Measurements from ENCODE around the gene UBAC1. TPM values are rescaled to one million over a fixed set of nuclear protein-coding genes. Genes with fewer than 3 reads are reported as not detected.
"Not testable (repeated sequence)": the region's sequence is repeated elsewhere in the genome, so short reads cannot be mapped to it uniquely, and the experiment has no call there.

UBAC1 gene
- total and polyA plus RNA-seq, 7 donors = 71.1 to 261 (median 162) TPM

DNA sequence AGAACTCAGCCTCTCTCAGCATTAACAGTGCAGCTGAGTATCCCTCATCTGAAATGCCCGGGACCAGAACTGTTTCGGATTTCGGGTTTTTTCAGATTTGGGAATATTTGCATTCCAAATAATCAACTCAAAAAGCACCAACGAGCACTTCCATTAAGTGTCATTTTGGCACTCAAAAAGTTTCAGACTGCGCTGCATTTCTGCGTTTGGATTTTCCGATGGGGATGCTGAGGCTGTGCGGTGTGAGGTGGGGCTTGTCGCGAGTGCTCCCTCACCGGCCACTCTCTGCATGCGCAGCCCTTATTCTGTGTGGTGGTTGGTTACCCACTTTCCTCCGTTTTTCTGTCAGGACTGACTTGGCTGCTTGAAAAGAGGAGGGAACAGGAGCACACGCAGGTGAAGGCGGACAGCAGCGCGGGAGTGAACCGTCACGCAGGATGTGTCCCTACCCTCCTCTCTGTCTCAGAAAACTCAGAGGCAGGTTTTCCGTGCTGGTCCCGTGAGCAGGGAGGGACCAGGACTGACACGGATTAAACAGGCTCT, 8.4 kb downstream of the UBAC1 start:
- intact Hi-C loops (cut with DNase I) = no loop called here
- Histone ChIP-seq H3K36me3 (ENCODE audit: insufficient read depth in 1 of 2, low read depth in 1 of 2) (peaks cover 0 to 49% of the 10 kb centered on the region in 2 donors), H3K4me1 (peaks cover 86% of the 10 kb centered on the region), H3K4me3 (peak overlapping the region; percentile 31), H3K27ac (peak overlapping the region; percentile 93), H3K9me3 (no peaks in the 10 kb centered on the region), H3K27me3 (ENCODE audit: insufficient read depth in 3 of 3, low read length in 2 of 3) (no peaks in the 10 kb centered on the region)
- ATAC-seq (no peak), DNase-seq (no peak)
- 87 to 96% (median 90%) methylated on average over 22 of the region's 22 CpGs for WGBS, 3 donors
- TF ChIP-seq, protein P1, sequence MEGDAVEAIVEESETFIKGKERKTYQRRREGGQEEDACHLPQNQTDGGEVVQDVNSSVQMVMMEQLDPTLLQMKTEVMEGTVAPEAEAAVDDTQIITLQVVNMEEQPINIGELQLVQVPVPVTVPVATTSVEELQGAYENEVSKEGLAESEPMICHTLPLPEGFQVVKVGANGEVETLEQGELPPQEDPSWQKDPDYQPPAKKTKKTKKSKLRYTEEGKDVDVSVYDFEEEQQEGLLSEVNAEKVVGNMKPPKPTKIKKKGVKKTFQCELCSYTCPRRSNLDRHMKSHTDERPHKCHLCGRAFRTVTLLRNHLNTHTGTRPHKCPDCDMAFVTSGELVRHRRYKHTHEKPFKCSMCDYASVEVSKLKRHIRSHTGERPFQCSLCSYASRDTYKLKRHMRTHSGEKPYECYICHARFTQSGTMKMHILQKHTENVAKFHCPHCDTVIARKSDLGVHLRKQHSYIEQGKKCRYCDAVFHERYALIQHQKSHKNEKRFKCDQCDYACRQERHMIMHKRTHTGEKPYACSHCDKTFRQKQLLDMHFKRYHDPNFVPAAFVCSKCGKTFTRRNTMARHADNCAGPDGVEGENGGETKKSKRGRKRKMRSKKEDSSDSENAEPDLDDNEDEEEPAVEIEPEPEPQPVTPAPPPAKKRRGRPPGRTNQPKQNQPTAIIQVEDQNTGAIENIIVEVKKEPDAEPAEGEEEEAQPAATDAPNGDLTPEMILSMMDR (IDR thresholded peaks at IDR 0.05) = no peak

DNA sequence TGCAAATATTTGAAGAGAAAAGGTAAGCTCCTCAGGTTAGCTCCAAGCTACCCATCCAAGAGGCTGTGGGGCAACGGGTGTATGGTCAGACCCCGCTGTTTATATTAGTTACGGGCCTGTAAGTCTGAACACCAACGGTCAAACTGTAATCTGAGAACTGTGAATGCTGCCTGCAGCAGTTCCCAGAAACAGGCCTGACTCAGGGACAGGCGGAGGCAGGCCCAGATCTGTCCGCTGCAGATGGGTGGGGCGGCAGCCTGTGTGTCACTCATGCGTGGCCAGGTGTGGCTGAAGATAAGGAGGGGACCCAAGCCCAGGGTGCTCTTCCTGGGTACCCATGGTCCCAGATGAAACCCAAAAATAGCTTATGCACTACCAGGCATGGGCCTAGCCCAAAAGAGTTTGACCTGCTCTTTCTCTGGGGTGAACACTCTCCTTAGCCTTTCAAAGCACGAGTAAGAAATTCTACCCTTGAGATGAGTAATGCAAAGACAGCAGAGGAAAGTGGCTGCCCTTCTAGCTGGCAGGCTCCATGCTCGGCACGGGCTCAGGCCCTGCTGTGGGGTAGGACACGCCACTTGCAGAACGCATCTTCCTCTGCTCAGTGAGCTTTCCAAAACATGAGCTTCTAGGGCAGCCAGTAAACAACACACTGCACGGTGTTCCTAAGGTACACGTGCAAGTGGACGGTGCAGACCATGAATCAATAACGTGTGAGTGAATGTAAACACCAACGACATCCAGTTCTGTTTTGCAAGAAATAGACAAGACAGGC, 9.1 kb downstream of the UBAC1 start:
- Histone ChIP-seq H3K4me3 (peak overlapping the region; percentile 31), H3K36me3 (ENCODE audit: insufficient read depth in 1 of 2, low read depth in 1 of 2) (peaks cover 0 to 56% of the 10 kb centered on the region in 2 donors), H3K27me3 (ENCODE audit: insufficient read depth in 3 of 3, low read length in 2 of 3) (no peaks in the 10 kb centered on the region), H3K4me1 (peaks cover 90% of the 10 kb centered on the region), H3K9me3 (no peaks in the 10 kb centered on the region), H3K27ac (peak overlapping the region; percentile 93)
- ATAC-seq (peak; percentile 79 to 86 (median 85)), DNase-seq (peak; percentile 76 to 93)
- WGBS, 3 donors = 30 to 41% (median 36%) methylated on average over 18 of the region's 18 CpGs
- intact Hi-C loops (cut with DNase I) = no loop called here
- TF ChIP-seq, protein P1 (IDR thresholded peaks at IDR 0.05) = no peak

DNA sequence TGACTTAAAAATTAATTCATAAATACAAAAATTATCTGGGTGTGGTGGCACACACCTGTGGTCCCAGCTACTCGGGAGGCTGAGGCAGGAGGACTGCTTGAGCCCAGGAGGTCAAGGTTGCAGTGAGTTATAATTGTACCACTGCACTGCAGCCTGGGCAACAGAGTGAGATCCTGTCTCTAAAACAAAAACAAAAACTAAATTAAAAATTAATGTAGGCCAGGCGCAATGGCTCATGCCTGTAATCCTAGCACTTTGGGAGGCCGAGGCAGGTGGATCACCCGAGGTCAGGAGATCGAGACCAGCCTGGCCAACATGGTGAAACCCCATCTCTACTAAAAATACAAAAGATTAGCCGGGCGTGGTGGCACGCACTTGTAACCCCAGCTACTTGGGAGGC, 9.9 kb downstream of the UBAC1 start:
- intact Hi-C loops (cut with DNase I); H3K4me3 ChIP-seq; H3K27me3 ChIP-seq (ENCODE audit: insufficient read depth in 3 of 3, low read length in 2 of 3); ATAC-seq; H3K9me3 ChIP-seq; DNase-seq: not testable (repeated sequence)
- Histone ChIP-seq H3K27ac (peak overlapping the region; percentile 93), H3K36me3 (ENCODE audit: insufficient read depth in 1 of 2, low read depth in 1 of 2) (peaks cover 0 to 64% of the 10 kb centered on the region in 2 donors), H3K4me1 (peaks cover 90% of the 10 kb centered on the region)
- 44 to 66% (median 53%) methylated on average over 8 of the region's 8 CpGs for WGBS, 3 donors

DNA sequence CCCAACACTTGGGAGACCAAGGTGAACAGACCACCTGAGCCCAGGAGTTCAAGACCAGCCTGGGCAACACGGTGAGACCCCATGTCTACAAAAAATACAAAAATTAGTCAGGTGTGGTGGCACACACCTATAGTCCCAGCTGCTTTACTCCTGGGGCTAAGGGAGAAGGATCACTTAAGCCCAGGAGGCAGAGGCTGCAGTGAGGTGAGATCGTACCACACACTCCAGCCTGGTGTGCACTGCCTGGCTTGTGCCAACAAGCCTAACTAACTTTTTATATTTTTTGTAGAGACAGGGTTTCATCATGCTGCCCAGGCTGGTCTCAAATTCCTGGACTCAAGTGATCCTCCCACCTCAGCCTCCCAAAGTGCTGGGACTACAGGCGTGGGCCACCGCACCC, 10.3 kb downstream of the UBAC1 start:
- Histone ChIP-seq H3K27ac (peak overlapping the region; percentile 93), H3K4me1 (peaks cover 90% of the 10 kb centered on the region), H3K36me3 (ENCODE audit: insufficient read depth in 1 of 2, low read depth in 1 of 2) (peaks cover 0 to 68% of the 10 kb centered on the region in 2 donors)
- H3K4me3 ChIP-seq; ATAC-seq; intact Hi-C loops (cut with DNase I); H3K9me3 ChIP-seq; DNase-seq; H3K27me3 ChIP-seq (ENCODE audit: insufficient read depth in 3 of 3, low read length in 2 of 3): not testable (repeated sequence)
- WGBS, 3 donors = 92 to 94% (median 93%) methylated on average over 4 of the region's 4 CpGs

DNA sequence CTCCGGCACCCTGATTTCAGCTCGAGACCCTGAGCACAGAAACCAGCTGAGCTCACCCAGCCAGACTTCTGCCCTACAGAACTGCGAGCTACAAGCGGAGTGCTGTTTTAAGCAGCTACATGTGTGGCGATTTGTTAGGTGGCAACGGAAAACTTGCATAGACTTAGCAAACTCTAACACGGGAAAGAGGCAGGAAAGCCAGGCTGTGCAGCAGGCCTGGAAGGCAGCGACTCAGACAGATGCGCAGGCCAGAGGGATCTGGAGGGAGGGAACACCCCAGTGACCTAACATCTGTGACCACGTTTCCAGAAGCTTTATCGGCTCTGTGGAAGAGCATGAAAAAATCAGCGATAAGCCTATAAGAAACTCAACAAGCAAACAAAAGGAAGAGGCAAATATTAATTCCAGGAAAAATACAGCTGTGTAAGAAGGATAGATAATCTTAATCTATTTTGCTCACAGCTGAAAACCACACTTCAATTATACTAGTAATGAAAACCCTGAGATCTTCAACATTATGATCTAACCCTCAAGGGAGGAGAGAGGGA, 11.0 kb downstream of the UBAC1 start:
- peak overlapping the region; percentile 33 for H3K4me3 ChIP-seq
- no peaks in the 10 kb centered on the region for H3K27me3 ChIP-seq (ENCODE audit: insufficient read depth in 3 of 3, low read length in 2 of 3)
- intact Hi-C loops (cut with DNase I) = no loop called here
- peaks cover 86% of the 10 kb centered on the region for H3K4me1 ChIP-seq
- H3K27ac ChIP-seq = peak overlapping the region; percentile 93
- TF ChIP-seq, protein P1 (IDR thresholded peaks at IDR 0.05) = no peak
- H3K36me3 ChIP-seq (ENCODE audit: insufficient read depth in 1 of 2, low read depth in 1 of 2) = peaks cover 2 to 75% of the 10 kb centered on the region in 2 donors
- ATAC-seq = no peak
- H3K9me3 ChIP-seq = no peaks in the 10 kb centered on the region
- WGBS, 3 donors = 61 to 70% (median 64%) methylated on average over 12 of the region's 12 CpGs
- no peak for DNase-seq

Measured in psoas muscle (tissue), 8 donors.